ENCODE results near the gene KCTD21. TPM values are rescaled to one million over a fixed set of nuclear protein-coding genes. Genes with fewer than 3 reads are reported as not detected.

The KCTD21 gene
- total and polyA plus RNA-seq, 4 donors = 4.8 to 16.1 (median 10.8) TPM

DNA sequence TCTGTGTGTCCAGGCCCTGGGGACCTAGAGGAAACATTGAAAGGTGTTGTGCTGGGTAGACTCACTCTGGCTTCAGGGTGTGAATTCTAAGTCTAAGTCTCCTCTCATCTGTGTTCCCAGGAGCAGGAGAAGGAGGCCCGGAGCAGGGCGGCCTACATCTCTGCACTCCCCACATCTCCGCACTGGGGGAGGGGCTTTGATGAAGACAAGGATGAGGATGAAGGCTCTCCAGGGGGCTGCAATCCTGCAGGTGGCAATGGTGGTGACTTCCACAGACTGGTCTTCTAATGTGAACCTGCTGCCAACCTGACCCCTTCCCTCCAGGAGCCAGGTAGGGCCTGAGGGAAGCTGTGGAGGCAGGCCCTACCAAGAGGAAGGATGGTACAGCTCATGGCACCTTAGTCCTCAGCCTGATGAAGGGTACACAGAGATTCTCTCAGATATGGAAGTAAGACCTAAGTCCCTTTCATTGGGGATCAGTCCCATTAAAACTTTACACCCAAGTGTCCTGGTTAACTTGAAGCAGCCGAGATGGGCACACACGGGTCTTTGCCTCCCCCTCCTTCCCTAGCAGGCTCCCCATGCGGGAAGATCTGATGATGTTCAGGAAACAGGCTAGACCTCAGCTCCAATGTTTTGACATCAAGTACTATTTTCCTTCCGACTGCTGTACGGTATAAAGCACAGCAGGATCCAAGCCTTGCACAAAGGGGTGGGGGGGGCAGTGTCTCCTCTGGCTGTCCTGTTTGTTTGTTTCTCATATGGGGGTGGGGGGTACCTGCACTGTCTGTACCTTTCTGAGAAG is 25.3 kb upstream of the KCTD21 start:
- Histone ChIP-seq H3K27me3 (ENCODE audit: control insufficient read depth in 1 of 2, insufficient read depth in 2 of 2, low read length in 1 of 2) (no peaks in the 10 kb centered on the region), H3K36me3 (ENCODE audit: control insufficient read depth in 1 of 2, insufficient read depth in 2 of 2, low read length in 1 of 2) (peaks cover 0 to 2% of the 10 kb centered on the region in 2 donors), H3K9me3 (ENCODE audit: control insufficient read depth, low read length) (no peaks in the 10 kb centered on the region), H3K4me1 (ENCODE audit: control insufficient read depth in 1 of 2, insufficient read depth in 2 of 2, low read length in 2 of 2) (no peaks in the 10 kb centered on the region), H3K27ac (ENCODE audit: low read depth in 1 of 2, low read length in 2 of 2) (no peak overlapping the region), H3K4me3 (ENCODE audit: low read length in 2 of 2) (no peak overlapping the region)
- no peak for ATAC-seq (ENCODE audit: low FRiP score)
- intact Hi-C loops (cut with DNase I) = no loop called here
- DNase-seq = peak in 1 of 2 donors; percentile 44
- 61 to 67% methylated on average over 8 of the region's 8 CpGs for WGBS, 2 donors

DNA sequence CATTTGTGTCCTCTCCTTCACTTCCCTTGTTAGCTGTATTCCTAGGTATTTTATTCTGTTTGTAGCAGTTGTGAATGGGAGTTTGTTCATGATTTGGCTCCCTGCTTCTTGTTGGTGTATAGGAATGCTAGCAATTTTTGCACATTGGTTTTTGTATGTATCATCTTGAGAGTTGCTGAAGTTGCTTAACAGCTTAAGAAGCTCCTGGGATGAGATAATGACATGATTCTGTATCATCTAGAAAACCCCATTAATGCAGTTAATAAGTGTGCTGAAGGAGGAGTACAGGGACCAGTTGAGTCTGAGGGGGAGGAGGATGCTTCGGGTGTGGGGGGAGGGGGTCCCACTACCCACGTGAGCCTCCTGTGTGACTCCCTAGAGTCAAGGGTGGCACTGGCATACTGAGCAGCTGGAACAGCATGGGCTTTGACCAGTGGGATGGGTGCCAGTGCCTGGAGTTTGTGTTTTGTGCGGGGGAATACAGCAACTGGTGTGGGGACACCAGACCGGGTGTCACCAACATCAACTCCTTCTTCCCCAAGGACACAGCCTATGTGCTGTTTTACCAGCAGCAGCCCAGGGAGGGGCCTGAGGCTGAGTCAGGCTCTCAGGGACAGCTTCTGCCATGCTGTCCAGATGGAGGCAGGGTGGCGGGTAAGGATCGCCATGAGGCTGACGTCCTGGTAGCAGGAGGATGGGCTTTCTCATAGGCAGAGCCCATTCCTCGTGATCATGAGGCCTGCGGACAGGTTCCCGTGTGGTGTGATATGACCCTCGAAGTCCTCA is 24.4 kb upstream of the KCTD21 start:
- H3K27me3 ChIP-seq (ENCODE audit: control insufficient read depth in 1 of 2, insufficient read depth in 2 of 2, low read length in 1 of 2) = no peaks in the 10 kb centered on the region
- DNase-seq (peak in 1 of 2 donors; percentile 76), ATAC-seq (ENCODE audit: low FRiP score) (no peak)
- no peak overlapping the region for H3K27ac ChIP-seq (ENCODE audit: low read depth in 1 of 2, low read length in 2 of 2)
- intact Hi-C loops (cut with DNase I) = no loop called here
- no peaks in the 10 kb centered on the region for H3K9me3 ChIP-seq (ENCODE audit: control insufficient read depth, low read length)
- no peaks in the 10 kb centered on the region for H3K4me1 ChIP-seq (ENCODE audit: control insufficient read depth in 1 of 2, insufficient read depth in 2 of 2, low read length in 2 of 2)
- H3K4me3 ChIP-seq (ENCODE audit: low read length in 2 of 2) = no peak overlapping the region
- peaks cover 0 to 5% of the 10 kb centered on the region in 2 donors for H3K36me3 ChIP-seq (ENCODE audit: control insufficient read depth in 1 of 2, insufficient read depth in 2 of 2, low read length in 1 of 2)
- WGBS, 2 donors = 66 to 67% methylated on average over 11 of the region's 11 CpGs

DNA sequence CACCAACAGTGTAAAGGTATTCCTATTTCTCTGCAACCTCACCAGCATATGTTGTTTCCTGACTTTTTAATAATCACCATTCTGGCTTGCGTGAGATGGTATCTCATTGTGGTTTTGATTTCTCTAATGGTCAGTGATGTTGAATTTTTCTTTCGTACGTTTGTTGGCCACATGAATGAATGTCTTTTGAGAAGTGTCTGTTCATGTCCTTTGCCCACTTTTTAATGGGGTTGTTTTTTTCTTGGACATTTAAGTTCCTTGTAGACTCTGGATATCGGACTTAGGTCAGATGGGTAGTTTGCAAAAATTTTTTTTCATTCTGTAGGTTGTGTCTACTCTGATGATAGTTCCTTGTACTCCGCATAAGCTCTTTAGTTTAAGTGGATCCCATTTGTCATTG is 23.1 kb upstream of the KCTD21 start:
- intact Hi-C loops (cut with DNase I) = no loop called here
- Histone ChIP-seq H3K27me3 (ENCODE audit: control insufficient read depth in 1 of 2, insufficient read depth in 2 of 2, low read length in 1 of 2) (no peaks in the 10 kb centered on the region), H3K36me3 (ENCODE audit: control insufficient read depth in 1 of 2, insufficient read depth in 2 of 2, low read length in 1 of 2) (peaks cover 0 to 6% of the 10 kb centered on the region in 2 donors), H3K9me3 (ENCODE audit: control insufficient read depth, low read length) (no peaks in the 10 kb centered on the region), H3K27ac (ENCODE audit: low read depth in 1 of 2, low read length in 2 of 2) (no peak overlapping the region), H3K4me1 (ENCODE audit: control insufficient read depth in 1 of 2, insufficient read depth in 2 of 2, low read length in 2 of 2) (no peaks in the 10 kb centered on the region), H3K4me3 (ENCODE audit: low read length in 2 of 2) (no peak overlapping the region)
- WGBS, 2 donors = 94 to 95% methylated on average over 5 of the region's 5 CpGs
- ATAC-seq (ENCODE audit: low FRiP score) (no peak), DNase-seq (no peak)

DNA sequence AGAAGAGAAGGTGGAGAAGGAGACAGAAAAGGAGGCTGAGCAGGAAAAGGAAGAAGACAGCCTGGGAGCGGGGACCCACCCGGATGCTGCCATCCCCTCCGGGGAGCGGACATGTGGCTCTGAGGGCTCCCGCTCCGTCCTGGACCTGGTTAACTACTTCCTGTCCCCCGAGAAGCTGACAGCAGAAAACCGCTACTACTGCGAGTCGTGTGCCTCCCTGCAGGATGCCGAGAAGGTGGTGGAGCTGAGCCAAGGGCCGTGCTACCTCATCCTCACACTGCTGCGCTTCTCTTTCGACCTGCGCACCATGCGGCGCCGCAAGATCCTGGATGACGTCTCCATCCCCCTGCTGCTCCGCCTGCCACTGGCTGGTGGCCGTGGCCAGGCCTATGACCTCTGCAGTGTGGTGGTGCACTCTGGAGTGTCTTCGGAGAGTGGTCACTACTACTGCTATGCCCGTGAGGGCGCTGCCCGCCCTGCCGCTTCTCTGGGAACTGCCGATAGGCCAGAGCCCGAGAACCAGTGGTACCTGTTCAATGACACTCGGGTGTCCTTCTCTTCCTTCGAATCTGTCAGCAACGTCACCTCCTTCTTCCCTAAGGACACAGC is 21.7 kb upstream of the KCTD21 start:
- H3K4me1 ChIP-seq (ENCODE audit: control insufficient read depth in 1 of 2, insufficient read depth in 2 of 2, low read length in 2 of 2) = no peaks in the 10 kb centered on the region
- intact Hi-C loops (cut with DNase I) = no loop called here
- no peaks in the 10 kb centered on the region for H3K27me3 ChIP-seq (ENCODE audit: control insufficient read depth in 1 of 2, insufficient read depth in 2 of 2, low read length in 1 of 2)
- no peak overlapping the region for H3K4me3 ChIP-seq (ENCODE audit: low read length in 2 of 2)
- H3K36me3 ChIP-seq (ENCODE audit: control insufficient read depth in 1 of 2, insufficient read depth in 2 of 2, low read length in 1 of 2) = peaks cover 0 to 6% of the 10 kb centered on the region in 2 donors
- 88 to 89% methylated on average over 31 of the region's 31 CpGs for WGBS, 2 donors
- no peaks in the 10 kb centered on the region for H3K9me3 ChIP-seq (ENCODE audit: control insufficient read depth, low read length)
- peak in 1 of 2 donors; percentile 73 for DNase-seq
- H3K27ac ChIP-seq (ENCODE audit: low read depth in 1 of 2, low read length in 2 of 2) = no peak overlapping the region
- no peak for ATAC-seq (ENCODE audit: low FRiP score)

DNA sequence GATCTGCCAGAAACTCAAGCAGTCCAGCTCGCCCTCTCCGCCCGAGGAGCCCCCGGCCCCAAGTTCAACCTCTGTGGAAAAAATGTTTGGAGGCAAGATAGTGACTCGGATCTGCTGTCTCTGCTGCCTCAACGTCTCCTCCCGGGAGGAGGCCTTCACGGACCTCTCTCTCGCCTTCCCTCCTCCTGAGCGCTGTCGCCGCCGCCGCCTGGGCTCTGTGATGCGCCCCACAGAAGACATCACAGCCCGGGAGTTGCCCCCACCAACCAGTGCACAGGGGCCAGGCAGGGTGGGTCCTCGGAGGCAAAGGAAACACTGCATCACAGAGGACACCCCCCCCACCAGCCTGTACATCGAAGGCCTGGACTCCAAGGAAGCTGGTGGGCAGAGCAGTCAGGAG is 21.1 kb upstream of the KCTD21 start:
- H3K27me3 ChIP-seq (ENCODE audit: control insufficient read depth in 1 of 2, insufficient read depth in 2 of 2, low read length in 1 of 2) = no peaks in the 10 kb centered on the region
- H3K4me1 ChIP-seq (ENCODE audit: control insufficient read depth in 1 of 2, insufficient read depth in 2 of 2, low read length in 2 of 2) = no peaks in the 10 kb centered on the region
- H3K4me3 ChIP-seq (ENCODE audit: low read length in 2 of 2) = no peak overlapping the region
- DNase-seq (peak in 1 of 2 donors; percentile 65), ATAC-seq (ENCODE audit: low FRiP score) (no peak)
- intact Hi-C loops (cut with DNase I) = no loop called here
- H3K36me3 ChIP-seq (ENCODE audit: control insufficient read depth in 1 of 2, insufficient read depth in 2 of 2, low read length in 1 of 2) = peaks cover 3 to 6% of the 10 kb centered on the region in 2 donors
- no peak overlapping the region for H3K27ac ChIP-seq (ENCODE audit: low read depth in 1 of 2, low read length in 2 of 2)
- H3K9me3 ChIP-seq (ENCODE audit: control insufficient read depth, low read length) = no peaks in the 10 kb centered on the region
- WGBS, 2 donors = 87 to 90% methylated on average over 18 of the region's 18 CpGs

DNA sequence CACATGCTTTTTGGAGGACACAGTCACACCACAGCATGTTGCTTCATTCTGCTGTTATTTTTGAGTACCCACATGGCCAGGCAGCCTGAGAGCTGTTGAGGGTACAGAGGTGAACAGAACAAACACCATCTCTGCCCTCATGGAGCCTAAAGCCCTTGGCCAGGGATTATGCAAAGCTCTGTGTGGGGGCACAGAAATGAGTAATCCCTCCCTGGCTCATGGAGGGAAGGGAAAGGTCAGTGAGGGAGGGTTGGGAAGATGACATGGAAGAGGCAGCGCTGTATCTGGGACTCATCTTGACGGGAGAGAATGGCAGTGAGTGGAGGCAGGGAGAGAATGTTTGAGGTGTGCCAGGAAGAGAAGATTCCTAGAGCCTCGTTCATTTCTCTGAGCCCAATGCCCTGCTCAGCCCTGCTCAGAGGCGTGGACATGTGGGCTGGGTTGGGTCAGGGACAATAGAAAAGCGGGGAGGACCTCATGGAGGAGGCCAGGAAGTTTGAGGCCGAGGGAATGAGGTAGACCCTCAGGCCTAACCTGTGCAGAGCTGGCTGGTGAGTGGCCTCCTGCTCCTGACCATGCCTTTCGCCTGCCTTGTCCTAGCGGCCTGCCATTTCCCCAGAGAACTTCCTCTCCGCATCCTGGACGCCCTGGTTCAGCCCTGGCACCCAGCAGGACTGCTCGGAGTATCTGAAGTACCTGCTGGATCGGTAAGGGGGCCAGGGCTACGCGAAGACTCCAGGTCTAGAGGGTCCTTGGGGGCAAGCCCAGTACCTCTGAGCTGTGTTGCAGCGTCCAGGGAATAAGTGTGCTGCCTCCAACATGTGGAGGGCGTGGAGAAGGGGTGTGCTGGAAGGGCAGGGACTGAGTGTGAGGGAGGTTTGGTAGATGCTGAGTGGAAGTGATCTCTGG is 20.1 kb upstream of the KCTD21 start:
- peak in 1 of 2 donors; percentile 66 for DNase-seq
- Histone ChIP-seq H3K4me3 (ENCODE audit: low read length in 2 of 2) (no peak overlapping the region), H3K27me3 (ENCODE audit: control insufficient read depth in 1 of 2, insufficient read depth in 2 of 2, low read length in 1 of 2) (no peaks in the 10 kb centered on the region), H3K27ac (ENCODE audit: low read depth in 1 of 2, low read length in 2 of 2) (no peak overlapping the region), H3K36me3 (ENCODE audit: control insufficient read depth in 1 of 2, insufficient read depth in 2 of 2, low read length in 1 of 2) (peaks cover 3 to 6% of the 10 kb centered on the region in 2 donors), H3K9me3 (ENCODE audit: control insufficient read depth, low read length) (no peaks in the 10 kb centered on the region), H3K4me1 (ENCODE audit: control insufficient read depth in 1 of 2, insufficient read depth in 2 of 2, low read length in 2 of 2) (no peaks in the 10 kb centered on the region)
- intact Hi-C loops (cut with DNase I) = no loop called here
- ATAC-seq (ENCODE audit: low FRiP score) = no peak
- WGBS, 2 donors = 87 to 90% methylated on average over 16 of the region's 16 CpGs

DNA sequence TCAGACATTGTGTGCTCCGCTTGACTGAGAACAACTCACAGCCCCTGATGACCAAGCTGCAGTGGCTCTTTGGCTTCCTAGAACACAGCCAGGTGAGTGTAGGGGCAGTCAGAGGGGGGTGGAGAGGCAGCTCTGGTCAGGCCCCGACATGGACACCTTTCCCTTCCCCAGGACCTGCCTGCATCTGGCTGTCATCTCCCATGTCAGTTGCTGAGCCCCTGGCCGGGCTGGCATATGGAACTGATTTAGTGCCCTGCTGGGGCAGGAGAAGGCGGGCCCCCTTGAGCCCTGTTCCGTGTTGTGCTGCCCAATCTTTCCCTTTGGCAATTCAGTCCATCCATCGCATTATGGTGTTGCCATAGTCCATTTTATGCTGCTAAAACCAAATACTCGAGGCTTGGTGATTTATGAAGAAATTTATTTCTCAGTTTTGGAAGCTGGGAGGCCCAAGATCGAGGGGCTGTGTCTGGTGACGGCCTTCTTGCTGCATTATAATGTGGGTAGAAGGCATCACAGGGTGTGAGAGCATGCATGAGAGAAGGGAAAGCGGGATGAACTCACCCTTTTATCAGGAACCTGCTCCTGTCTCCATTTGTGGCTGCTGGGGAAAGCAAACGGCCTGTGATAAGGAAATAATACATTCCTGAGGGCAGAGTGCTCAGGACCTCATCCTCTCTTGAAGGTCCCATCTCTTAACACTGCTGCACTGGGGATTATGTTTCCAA is 19.3 kb upstream of the KCTD21 start:
- peak in 1 of 2 donors; percentile 61 for DNase-seq
- Histone ChIP-seq H3K36me3 (ENCODE audit: control insufficient read depth in 1 of 2, insufficient read depth in 2 of 2, low read length in 1 of 2) (peaks cover 3 to 6% of the 10 kb centered on the region in 2 donors), H3K4me1 (ENCODE audit: control insufficient read depth in 1 of 2, insufficient read depth in 2 of 2, low read length in 2 of 2) (no peaks in the 10 kb centered on the region), H3K27ac (ENCODE audit: low read depth in 1 of 2, low read length in 2 of 2) (no peak overlapping the region), H3K9me3 (ENCODE audit: control insufficient read depth, low read length) (no peaks in the 10 kb centered on the region), H3K27me3 (ENCODE audit: control insufficient read depth in 1 of 2, insufficient read depth in 2 of 2, low read length in 1 of 2) (no peaks in the 10 kb centered on the region), H3K4me3 (ENCODE audit: low read length in 2 of 2) (no peak overlapping the region)
- 81 to 82% methylated on average over 11 of the region's 11 CpGs for WGBS, 2 donors
- no peak for ATAC-seq (ENCODE audit: low FRiP score)
- intact Hi-C loops (cut with DNase I) = no loop called here

Data from aorta (tissue), 5 donors.